HepG2 (cell line): Measurements from ENCODE around the gene MOAP1. TPM values are rescaled to one million over a fixed set of nuclear protein-coding genes. Genes with fewer than 3 reads are reported as not detected.
"Not testable (repeated sequence)": the region's sequence is repeated elsewhere in the genome, so short reads cannot be mapped to it uniquely, and the experiment has no call there.

ENCODE experiments used
- ARID5B ChIP-seq: IDR thresholded peaks from 2 replicates; pipeline ENCODE4 v1.4.0; 2020; ENCODE audit warnings: mild to moderate bottlenecking, missing genetic modification reagents
- CEBPG ChIP-seq: IDR thresholded peaks from 2 replicates; pipeline ENCODE4 v1.6.1; 2016
- DRAP1 ChIP-seq: IDR thresholded peaks from 2 replicates; pipeline ENCODE4 v1.6.1; 2016; ENCODE audit warnings: missing genetic modification reagents, missing compliant biosample characterization
- ELF3 ChIP-seq: IDR thresholded peaks from 2 replicates; pipeline ENCODE4 v1.6.1; 2016; ENCODE audit warnings: missing genetic modification reagents, missing compliant biosample characterization
- ERF ChIP-seq: IDR thresholded peaks from 2 replicates; pipeline ENCODE4 v1.6.1; 2018; ENCODE audit warnings: missing biosample characterization, missing genetic modification reagents
- FOXP1 ChIP-seq, 2 experiments: fragments of 450-650 bp in 1 of 2; IDR thresholded peaks; 2 replicates each; pipeline ENCODE4 v1.6.1; 2017 to 2018; ENCODE audit warnings: antibody characterized with exemption in 1 of 2
- KDM3A ChIP-seq: IDR thresholded peaks from 2 replicates; pipeline ENCODE4 v1.6.1; 2018; ENCODE audit warnings: low read depth, missing compliant biosample characterization
- KDM6A ChIP-seq: IDR thresholded peaks from 2 replicates; pipeline ENCODE4 v1.6.1; 2016; ENCODE audit warnings: low read depth
- MED1 ChIP-seq: sonication (generic); formaldehyde crosslinking; IDR thresholded peaks from 2 replicates; pipeline ENCODE4 v1.4.0; 2020; ENCODE audit warnings: missing genetic modification reagents
- NONO ChIP-seq, 2 experiments: fragments of 450-650 bp in 1 of 2; sonication (generic) in 1 of 2; formaldehyde crosslinking in 1 of 2; IDR thresholded peaks in 1 of 2; conservative IDR thresholded peaks in 1 of 2; 2 replicates each; pipeline versions ENCODE4 v1.6.1 to v1.8.0; 2017 to 2022; ENCODE audit warnings: mild to moderate bottlenecking in 1 of 2, missing genetic modification reagents in 1 of 2, moderate library complexity in 1 of 2
- NR2F6 ChIP-seq, 2 experiments: IDR thresholded peaks; 2 replicates each; pipeline ENCODE4 v1.6.1; 2016; ENCODE audit warnings: antibody characterized with exemption in 1 of 2, mild to moderate bottlenecking in 1 of 2
- PAXIP1 ChIP-seq: sonication (generic); formaldehyde crosslinking; conservative IDR thresholded peaks from 2 replicates; pipeline ENCODE4 v1.4.0; 2020; ENCODE audit warnings: mild to moderate bottlenecking, missing genetic modification reagents, moderate library complexity
- RARA ChIP-seq: IDR thresholded peaks from 2 replicates; pipeline ENCODE4 v1.6.1; 2016; ENCODE audit warnings: missing genetic modification reagents, missing compliant biosample characterization
- RXRB ChIP-seq: IDR thresholded peaks from 2 replicates; pipeline ENCODE4 v1.6.1; 2016; ENCODE audit warnings: borderline replicate concordance, missing genetic modification reagents, missing compliant biosample characterization
- SIX1 ChIP-seq: sonication (generic); formaldehyde crosslinking; IDR thresholded peaks from 2 replicates; pipeline ENCODE4 v1.4.0; 2020; ENCODE audit warnings: missing genetic modification reagents, borderline replicate concordance
- SP4 ChIP-seq: sonication (generic); formaldehyde crosslinking; IDR thresholded peaks from 2 replicates; pipeline ENCODE4 v1.8.1; 2023; ENCODE audit warnings: mild to moderate bottlenecking, missing genetic modification reagents
- YEATS4 ChIP-seq: sonication (generic); formaldehyde crosslinking; IDR thresholded peaks from 2 replicates; pipeline ENCODE4 v1.4.0; 2020; ENCODE audit warnings: missing genetic modification reagents, borderline replicate concordance
- ZNF256 ChIP-seq: sonication (generic); formaldehyde crosslinking; conservative IDR thresholded peaks from 2 replicates; pipeline ENCODE4 v1.4.0; 2020; ENCODE audit warnings: missing genetic modification reagents
- ZNF335 ChIP-seq: sonication (generic); formaldehyde crosslinking; IDR thresholded peaks from 2 replicates; pipeline ENCODE4 v1.4.0; 2020; ENCODE audit warnings: missing genetic modification reagents
- ZNF501 ChIP-seq: sonication (generic); formaldehyde crosslinking; IDR thresholded peaks from 2 replicates; pipeline ENCODE4 v1.5.1; 2020; ENCODE audit warnings: mild to moderate bottlenecking, moderate library complexity, missing genetic modification reagents
- ZSCAN9 ChIP-seq: IDR thresholded peaks from 2 replicates; pipeline ENCODE4 v1.6.1; 2016; ENCODE audit warnings: borderline replicate concordance
- polyA plus RNA-seq, 8 experiments: library from polyadenylated mRNA; depleted of rRNA in 3 of 8; stranded (reverse) in 7 of 8; unstranded in 1 of 8; fragments of >200 nt; fragmentation: Illumina TruSeq in 4 of 8; extraction: Trizol in 4 of 8; gene quantifications; 2 replicates each; pipeline versions ENCODE4 v1.2.1 to v1.2.3, GENCODE V29; 2011 to 2016; ENCODE audit warnings: low read depth in 4 of 8, missing spikeins in 1 of 8, mixed read lengths in 1 of 8; ENCODE audit not compliant: insufficient read depth in 1 of 8
- total RNA-seq, 5 experiments: library from RNA; depleted of rRNA; stranded (reverse); fragments of >200 nt; fragmentation: Illumina TruSeq; extraction: Trizol; gene quantifications; 2 replicates each; pipeline ENCODE4 v1.2.3, GENCODE V29; 2016; ENCODE audit warnings: low read depth in 1 of 5

The MOAP1 gene
- total and polyA plus RNA-seq, 2 of the 13 experiments (the other 11 are each of a cell fraction or from before 2014, with no cell fraction given): 14.6 to 47.0 TPM

GRCh38 chr14:93165271-93166265 lies 19.1 kb downstream of the MOAP1 start (continued):
- TF ChIP-seq ERF (CRISPR knock-in tag) (peak; percentile 58; the same call in 1 of the 2 replicates), FOXP1 (CRISPR knock-in tag; IDR thresholded peaks at IDR 0.05) (0 out of 2 replicates have a peak, but pooled peaks have one; percentile 8), ZSCAN9 (CRISPR knock-in tag) (peak; percentile 51; the same call in 1 of the 2 replicates), RXRB (CRISPR knock-in tag) (peak; percentile 39; the same call in 1 of the 2 replicates), SIX1 (CRISPR knock-in tag) (peak; percentile 59; the same call in 1 of the 2 replicates), NR2F6 (CRISPR knock-in tag; IDR thresholded peaks at IDR 0.05) (peak; percentile 39; the same call in 1 of the 2 replicates), SP4 (0 out of 2 replicates have a peak, but pooled peaks have one; percentile 26), PAXIP1 (CRISPR knock-in tag) (peak; percentile 64), MED1 (CRISPR knock-in tag) (peak; percentile 88), KDM6A (CRISPR knock-in tag) (0 out of 2 replicates have a peak, but pooled peaks have one; percentile 31), NONO (CRISPR knock-in tag; conservative IDR thresholded peaks at IDR 0.05) (peak; percentile 35; the same call in 1 of the 2 replicates), DRAP1 (CRISPR knock-in tag) (0 out of 2 replicates have a peak, but pooled peaks have one; percentile 38), KDM3A (CRISPR knock-in tag) (0 out of 2 replicates have a peak, but pooled peaks have one; percentile 35), RARA (CRISPR knock-in tag) (0 out of 2 replicates have a peak, but pooled peaks have one; percentile 46), ZNF501 (peak; percentile 18; the same call in 1 of the 2 replicates), ELF3 (CRISPR knock-in tag) (peak; percentile 63), ARID5B (CRISPR knock-in tag) (peak; percentile 65; the same call in 1 of the 2 replicates), ZNF256 (CRISPR knock-in tag) (peak; percentile 96), ZNF335 (peak; percentile 59; the same call in 1 of the 2 replicates), CEBPG (CRISPR knock-in tag) (peak; percentile 69), YEATS4 (CRISPR knock-in tag) (peak; percentile 18; the same call in 1 of the 2 replicates)
- not testable (repeated sequence) for TF ChIP-seq FOXP1, NR2F6, NONO (IDR thresholded peaks at IDR 0.05)
